Measurements from ENCODE around the gene GPR142.

GPR142 gene

GRCh38 chr17:74415608-74416396 lies 48.5 kb downstream of the GPR142 start:
- H3K4me3 ChIP-seq (replicated peaks; ENCODE audit: low read depth, low read length) = no peak overlapping the region

DNA sequence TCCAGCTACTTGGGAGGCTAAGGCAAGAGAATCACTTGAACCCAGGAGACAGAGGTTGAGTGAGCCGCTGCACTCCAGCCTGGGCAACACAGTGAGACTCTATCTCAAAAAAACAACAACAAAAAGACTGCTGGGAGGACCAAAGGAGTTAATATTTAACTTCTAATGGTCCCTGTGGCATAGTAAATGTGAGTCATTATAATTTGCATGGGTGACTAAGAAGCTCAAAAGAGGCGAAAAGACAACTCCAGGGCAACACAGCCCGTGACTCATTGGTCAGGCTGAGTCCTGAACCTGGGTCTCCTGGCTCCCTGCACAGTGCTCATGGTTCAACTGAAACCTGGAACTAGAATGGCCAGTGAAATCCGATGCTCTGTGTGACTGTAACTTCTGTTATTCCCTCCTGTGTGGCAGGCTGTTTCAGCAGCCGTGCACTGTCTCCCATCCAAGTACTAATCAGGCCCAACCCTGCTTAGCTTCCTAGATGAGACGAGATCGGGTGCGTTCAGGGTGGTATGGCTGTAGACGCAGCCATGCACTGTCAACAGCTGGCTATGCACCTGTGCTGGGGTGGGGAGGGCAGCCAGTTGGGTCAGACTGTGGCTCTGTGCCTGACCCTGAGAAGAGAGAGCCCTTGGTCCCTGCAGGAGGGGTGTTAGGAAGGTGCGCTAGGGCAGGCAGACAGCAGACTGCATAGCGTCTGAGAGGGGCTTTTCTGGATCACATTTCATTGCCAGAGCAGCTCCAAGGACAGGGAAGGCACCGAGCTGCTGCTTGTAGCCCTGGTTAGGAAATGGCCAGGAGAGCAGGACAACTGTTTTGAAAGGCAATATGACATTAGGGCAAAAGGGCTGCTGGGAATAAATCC lies 50.1 kb downstream of the GPR142 start:
- no peak overlapping the region for H3K4me3 ChIP-seq (replicated peaks; ENCODE audit: low read depth, low read length)
- no peak for TF ChIP-seq CTCF (IDR thresholded peaks at IDR 0.05; ENCODE audit: low read depth, low read length, missing control alignments)
- no peak for DNase-seq (ENCODE audit: extremely low read depth, low read depth)

More at GRCh38 chr17:74415608-74416396, 48.5 kb downstream of the GPR142 start:
- TF ChIP-seq CTCF (IDR thresholded peaks at IDR 0.05; ENCODE audit: low read depth, low read length, missing control alignments) = no peak
- no peak for DNase-seq (ENCODE audit: extremely low read depth, low read depth)

GRCh38 chr17:74419928-74420411 lies 52.7 kb downstream of the GPR142 start:
- no peak overlapping the region for H3K4me3 ChIP-seq (replicated peaks; ENCODE audit: low read depth, low read length)
- no peak for TF ChIP-seq CTCF (IDR thresholded peaks at IDR 0.05; ENCODE audit: low read depth, low read length, missing control alignments)
- DNase-seq (ENCODE audit: extremely low read depth, low read depth) = no peak
